NCI-H128 (cell line): ENCODE results near the gene MLF2.
A peak's percentile ranks its signal among the peaks of the same experiment; 100 is the strongest.

Experiments
- DNase-seq: peaks from one replicate; lab custom pipeline; 2025; ENCODE audit not compliant: unreplicated experiment; lab: John Stamatoyannopoulos, UW

Gene MLF2, protein sequence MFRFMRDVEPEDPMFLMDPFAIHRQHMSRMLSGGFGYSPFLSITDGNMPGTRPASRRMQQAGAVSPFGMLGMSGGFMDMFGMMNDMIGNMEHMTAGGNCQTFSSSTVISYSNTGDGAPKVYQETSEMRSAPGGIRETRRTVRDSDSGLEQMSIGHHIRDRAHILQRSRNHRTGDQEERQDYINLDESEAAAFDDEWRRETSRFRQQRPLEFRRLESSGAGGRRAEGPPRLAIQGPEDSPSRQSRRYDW

DNA sequence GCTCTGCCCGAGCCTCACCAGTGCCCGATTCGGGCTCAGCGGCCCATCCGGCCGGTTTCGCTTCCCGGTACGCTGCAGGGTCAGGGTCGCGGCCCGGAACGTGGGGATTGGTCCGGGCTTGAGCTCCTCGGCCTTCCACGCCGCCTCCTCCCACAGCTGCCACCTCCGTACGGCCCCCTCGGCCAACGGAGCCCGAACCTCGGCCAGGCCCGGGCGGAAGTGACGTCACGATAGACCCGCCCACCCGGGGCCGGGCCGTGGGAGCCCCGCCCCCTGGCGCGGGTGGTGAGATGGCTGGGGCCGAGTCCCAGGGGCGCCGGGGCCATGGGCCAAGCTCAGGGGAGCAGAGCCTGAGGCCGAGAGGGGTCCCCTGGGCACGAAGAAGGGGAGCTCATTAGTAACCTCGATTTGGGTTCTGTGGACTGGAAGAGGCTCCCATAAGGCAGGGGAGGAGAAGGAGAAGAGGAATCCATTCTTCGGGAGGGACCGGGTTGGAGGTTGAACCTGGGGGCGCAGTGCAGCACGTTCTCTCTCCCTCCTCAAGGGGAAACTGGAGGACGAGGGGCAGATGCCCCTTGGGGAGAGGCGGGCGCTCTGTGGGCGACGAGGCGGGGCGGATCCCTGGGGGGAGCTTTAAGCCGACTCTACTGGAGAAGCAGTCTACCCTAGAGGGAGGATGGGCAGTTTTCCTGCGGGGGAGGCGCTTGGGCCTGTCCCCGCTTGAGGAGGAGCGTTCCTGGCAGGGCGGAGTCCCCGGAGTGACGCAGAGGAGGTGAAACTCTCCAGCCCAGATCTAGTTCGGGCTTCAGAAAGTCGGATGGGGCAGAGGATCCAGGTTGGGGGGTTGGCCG, at the start of gene MLF2:
Gene MLF2 (minus strand): TSS at position 221 of the 851 bp plus-strand sequence. CDS start 807 bp downstream, outside the sequence.
- peak; percentile 98 for DNase-seq

DNA sequence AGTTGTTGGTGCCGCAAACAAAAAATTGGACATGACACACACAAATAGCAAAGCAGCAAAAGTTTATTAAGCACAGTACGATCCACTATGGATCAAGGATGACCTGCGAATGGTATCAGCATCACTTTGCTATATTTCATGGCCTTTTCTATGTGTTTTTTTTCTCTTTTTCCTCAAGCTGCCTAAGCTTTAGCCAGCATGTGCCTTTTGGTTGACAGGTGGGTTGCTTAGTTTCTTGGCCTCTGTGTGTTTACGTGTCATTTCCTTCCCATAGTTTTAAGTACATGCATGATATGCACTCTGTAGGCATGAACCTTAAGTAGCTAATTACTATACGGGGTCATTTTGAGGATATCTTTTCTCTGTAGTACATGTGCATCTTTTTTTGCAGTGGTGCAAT, 46.2 kb upstream of the MLF2 start:
- no peak for DNase-seq

DNA sequence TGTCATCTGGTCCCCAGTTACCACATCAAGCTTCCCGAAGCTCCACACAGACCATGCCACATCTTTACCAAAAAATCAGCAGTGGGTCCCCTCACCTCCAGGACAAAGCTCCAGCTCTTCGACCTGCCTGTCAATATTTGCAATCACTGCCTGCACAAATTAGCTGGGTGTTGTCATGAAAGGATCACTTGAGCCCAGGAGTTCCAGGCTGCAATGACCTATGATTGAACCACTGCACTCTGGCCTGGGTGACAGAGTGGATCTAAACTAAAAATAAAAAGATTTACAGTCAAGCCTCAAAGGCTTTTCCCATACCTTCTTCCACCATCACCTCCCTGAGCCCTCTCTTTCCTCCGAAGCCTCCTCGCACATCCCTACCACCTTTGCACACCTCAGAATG, 43.6 kb upstream of the MLF2 start:
- no peak for DNase-seq

DNA sequence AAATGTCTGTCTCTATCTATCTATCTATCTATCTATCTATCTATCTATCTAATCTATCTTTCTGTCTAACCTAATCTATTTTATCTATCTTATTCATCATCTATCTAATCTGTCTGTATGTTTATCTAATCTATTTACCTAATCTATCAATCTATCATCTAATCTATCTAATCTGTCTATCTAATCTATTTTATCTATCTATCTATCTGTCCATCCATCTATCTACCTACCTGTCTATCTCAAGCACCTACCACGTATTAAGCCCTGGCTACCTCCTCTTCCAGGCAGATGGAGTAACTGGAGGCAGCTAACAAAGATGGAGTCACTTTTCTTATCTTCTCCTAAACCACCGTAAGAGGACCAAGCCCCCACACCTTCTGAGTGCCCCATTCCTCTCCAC, 42.1 kb upstream of the MLF2 start:
- DNase-seq, result no peak

DNA sequence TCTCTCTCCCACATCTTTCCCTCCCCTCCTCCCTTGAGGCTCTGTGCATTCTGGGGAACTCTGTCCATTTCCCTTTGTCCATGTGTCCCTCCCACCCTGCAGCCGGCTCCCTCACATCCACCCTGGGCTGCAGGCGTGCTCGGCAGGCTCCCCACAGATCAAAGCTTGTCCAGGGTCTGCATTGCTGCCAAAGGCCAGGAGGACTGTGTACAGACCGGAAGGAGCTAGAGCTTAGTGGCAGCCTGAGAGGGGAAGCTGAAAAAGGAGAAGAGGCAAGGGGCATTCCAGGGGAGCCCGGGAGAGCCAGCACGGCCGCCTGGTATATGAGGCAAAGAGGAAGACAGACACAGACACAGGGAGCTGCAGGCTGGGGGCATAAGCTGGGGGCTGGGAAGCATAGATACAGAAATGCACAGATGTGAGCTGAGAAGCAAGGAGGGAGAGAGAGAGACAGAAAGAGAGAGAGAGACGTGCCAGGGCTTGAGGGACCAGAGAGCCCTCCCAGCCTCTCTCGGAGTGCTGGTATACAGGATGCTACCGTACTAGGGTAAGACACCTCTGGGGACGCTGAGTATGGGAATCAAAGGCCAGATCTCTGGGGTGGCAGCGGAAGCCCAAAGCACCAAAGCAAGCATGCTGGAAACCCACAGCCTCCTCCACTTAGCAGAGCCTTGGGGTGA, 39.7 kb upstream of the MLF2 start:
- DNase-seq, result no peak

DNA sequence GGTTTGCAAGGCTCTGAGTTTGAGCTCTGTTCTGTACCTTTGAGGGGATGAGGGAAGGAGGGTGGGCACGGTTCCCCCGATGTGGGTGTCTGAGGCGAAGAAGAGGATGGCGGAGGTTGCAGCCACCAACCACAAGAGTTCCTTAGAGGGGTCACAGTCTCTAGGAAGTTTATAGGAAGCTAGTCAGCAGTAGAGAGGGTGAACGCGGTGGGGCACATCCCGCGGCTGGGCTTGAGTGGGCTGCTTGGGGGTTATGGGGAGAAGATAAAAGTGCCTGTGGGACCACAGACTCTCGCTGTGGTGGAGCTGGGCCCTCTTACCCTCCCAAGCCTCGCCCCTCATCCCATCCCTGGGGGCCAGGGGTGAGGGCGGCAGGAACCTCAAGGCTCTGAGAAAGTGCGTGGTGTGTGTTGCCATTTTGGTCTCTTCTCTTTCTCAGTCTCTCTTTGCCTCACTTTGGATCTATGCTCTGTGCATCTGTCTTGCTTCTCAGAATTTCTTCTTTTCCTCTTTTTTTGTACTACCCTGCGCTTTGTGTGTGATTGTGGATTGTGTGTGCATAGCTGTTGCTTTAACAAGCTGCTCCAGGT, 39.1 kb upstream of the MLF2 start:
- DNase-seq, result no peak

DNA sequence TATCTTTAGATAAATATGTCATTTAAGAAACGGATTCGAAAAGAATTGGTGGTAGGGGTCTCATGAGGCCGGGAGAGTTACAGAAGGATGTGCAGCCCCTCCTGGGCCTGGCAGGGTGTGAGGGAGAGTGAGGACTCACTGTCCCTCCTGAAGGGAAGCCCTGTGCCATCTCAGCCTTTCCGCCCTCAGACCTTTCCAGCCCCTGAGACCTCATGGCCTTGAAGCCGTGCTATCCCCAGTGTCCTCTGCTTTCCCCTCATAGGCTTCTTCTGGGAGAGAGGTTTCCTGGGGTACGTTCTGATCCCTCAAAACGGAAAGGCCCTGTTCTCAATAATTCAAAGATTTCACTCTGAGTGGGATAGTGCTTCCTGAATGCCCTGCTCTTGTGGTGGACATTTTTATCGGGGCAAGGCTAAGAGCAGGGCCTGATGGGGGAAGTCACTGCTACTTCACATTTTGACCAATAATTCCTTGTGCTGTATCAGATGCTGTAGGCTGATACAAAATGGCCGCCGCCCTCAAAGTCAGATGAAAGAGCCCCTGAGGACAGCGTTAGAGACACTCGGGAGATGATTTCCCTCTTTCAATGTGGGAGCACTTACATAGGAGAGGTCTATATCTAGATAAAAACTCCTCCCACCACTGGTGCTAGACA, 37.7 kb upstream of the MLF2 start:
- DNase-seq, result no peak

DNA sequence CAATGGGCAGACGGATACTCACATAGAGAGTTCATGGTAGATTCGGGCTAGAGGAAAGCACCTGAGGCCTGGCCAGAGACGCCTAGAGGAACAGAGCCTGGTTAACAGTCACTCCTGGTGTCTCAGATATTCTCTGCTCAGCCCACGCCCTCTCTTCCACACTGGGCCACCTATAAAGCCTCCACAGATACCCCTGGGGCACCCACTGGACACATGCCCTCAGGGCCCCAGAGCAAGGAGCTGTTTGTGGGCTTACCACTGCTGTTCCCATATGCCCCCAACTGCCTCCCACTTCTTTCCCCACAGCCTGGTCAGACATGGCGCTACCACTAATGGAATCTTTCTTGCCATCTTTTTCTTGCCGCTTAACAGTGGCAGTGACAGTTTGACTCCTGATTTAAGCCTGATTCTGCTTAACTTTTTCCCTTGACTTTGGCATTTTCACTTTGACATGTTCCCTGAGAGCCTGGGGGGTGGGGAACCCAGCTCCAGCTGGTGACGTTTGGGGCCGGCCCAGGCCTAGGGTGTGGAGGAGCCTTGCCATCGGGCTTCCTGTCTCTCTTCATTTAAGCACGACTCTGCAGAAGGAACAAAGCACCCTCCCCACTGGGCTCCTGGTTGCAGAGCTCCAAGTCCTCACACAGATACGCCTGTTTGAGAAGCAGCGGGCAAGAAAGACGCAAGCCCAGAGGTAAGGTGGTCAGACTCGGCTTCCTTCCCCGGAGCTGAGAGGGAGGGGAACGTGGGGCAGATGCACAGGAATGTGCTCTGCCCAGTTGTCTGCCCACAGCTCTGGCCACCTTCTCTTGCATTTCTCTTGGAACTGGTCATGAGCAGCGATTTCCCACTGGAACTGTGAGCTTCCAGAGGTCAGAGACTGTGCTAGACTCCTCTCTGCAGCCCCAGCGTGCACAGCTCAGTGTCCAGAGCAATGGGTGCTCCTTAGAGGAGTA, 36.3 kb upstream of the MLF2 start, which contains the start of gene CD4:
Gene CD4 (plus strand): TSS at position 557 of the 953 bp plus-strand sequence. CDS start 10,611 bp downstream, outside the sequence.
- DNase-seq, result no peak

DNA sequence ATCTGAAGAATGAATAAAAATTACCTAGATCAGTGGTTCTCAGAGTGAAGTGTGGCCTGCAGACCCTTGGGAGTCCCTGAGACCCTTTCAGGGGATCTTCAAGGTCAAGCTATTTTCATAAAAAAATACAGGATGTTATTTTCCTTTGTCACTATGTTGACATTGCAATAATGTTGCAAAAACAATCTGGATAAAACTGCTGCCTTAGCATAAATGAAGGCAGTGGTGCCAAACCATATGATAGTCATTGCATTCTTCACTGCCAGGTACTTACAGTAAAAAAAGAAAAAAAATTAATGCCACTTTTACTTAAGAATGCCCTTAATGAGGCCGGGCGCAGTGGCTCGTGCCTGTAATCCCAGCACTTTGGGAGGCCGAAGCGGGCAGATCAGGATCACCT, 34.4 kb upstream of the MLF2 start:
- no peak for DNase-seq

DNA sequence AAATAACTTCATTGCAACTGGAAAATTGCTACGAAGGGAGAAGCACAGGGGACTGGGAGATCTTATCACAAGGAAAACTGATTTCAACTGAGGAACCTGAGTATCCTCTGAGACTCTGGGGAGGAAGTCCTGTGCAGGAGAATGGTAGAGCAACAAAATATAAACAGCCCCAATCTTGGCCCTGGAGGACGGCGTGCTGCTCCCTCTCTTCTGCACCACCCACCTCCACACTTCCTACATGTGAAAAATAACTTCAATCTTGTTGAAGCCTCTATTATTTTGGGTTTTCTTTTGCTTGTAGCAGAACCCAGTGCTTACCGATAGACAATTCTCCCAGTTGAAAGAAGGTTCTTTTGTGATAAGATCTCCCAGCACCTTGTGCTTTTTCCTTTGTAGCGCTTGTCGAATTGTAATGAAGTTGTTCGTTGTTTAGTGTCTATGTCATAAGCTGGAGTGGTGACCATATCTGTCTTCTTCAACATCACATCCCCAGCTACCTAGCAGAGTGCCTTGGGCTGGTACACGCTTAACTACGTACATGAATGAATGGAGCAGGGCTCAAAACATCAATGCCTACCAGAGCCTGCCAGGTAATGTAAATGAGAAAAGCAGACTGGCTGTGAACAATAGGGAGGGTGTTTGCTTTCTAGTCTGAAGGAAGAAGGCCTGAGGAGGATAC, 33.6 kb upstream of the MLF2 start:
- no peak for DNase-seq

DNA sequence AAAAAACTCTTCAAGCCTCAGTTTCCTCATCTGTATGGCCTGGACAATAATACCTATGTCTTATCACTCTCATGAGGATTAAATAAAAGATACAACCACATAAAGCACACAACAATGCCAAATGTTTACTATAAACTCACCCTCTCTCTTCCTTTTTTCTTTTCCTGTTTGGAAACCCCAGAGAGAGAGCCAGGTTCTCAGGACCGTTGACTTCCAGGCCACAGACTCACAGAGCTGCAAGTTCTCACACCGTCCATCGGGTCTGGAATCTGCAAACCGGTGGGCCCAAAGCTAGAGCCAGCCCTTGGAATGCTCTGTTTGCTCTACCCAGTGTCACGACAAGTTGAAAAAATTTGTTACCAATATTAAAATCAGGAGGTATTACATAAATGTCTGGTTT, 31.8 kb upstream of the MLF2 start:
- no peak for DNase-seq

DNA sequence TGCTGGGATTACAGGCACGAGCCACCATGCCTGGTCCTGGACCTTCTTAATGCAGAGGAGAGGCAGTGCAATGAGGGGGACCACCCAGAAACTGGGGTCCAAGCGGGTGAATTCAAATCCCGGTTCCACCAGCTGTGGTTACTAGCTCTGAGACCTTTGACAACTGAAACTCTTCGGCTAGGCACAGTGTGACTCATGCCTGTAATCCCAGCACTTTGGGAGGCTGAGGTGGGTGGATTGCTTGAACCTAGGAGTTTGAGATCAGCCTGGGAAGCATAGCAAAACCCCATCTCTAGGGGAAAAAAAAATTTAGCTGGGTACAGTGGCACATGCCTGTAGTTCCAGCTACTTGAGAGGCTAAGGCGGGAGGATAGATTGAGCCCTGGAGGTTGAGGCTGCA, 31.4 kb upstream of the MLF2 start:
- no peak for DNase-seq

DNA sequence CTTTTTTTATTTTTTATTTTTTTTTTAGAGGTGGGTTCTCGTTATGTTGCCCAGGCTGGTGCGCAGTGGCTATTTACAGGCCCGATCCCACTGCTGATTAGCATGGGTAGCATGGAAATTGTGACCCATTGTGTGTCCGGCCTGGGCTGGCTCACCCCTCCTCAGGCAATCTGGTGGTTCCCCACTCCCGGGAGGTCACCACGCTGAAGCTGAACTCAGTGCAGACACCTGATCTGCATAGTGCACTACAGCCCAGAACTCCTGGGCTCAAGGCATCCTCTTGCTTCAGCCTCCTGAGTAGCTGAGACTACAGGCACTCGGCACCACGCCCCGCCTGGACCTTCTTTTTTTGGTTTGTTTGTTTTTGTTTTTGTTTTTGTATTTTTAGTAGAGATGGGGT, 30.9 kb upstream of the MLF2 start:
- DNase-seq, result no peak

DNA sequence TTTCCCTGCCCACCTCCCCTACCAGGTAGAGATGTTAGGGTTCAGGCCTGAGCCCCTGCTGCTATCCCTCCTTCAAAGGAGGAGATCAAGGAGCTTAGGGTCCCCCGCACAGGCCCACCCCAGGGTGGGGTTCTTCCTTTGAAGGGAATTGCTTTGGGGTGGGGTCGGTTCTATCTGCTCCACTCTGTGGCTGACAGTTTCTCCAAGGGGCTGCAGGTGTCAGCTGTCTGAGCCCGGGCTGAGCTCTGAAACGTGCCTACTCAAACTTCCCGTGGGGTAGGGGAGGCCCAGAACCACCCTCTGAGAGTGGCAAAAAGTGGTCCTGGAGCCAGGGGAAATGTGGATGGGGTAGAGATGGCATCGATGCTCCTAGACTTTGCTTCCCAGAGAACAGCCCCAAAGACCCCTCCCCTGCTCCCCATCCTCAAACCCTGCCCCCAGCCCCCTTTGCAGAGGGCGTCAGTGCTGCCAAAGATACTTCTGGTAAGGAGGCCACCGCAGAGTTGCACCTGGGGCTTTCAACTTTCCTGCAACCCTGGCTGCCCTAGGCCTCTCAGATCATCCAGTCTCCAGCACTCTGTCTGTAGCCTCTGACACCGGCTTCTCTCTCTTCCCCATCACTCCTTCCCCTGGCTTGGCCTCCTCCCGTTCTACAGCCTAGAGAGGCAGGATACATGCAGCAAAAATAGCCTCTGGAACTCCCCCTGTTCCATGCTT, 30.1 kb upstream of the MLF2 start:
- DNase-seq, result no peak

DNA sequence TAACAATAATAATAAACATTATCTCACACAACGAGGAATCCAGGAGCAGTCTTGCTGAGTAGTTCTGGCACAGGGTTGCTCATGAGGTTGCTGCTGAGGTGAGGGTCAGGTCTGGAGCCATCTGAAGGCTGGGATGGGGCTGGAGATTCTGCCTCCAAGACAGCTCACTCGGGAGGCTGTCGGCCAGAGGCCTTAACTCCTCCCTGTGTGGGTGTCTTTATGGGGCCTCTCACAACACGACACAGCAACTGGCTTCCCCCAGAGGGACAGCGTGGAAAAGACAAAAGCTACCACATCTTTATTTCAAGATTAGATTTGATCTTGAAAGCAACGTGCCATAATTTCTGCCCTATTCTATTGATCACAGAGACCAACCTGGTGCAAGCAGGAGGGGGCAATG, 29.2 kb upstream of the MLF2 start:
- no peak for DNase-seq

DNA sequence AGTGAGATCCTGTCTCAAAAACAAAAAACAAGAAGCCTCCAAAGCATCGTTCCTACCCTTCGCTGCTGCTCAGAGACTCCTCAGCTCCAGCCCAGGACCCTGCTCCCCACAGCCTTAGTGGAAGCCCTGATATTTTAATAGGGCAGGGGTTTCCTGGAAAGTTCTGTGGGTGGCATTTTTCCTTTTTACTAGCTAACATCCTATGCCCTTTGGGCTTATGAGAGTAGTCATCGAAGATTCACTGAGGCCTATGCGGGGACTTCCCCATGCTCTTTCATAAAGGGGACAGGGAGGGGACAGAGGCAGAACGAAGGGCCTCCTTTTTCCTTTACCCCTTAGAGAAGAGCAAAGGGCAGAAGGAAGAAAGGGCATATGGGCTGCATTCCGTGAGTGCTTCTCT, 27.6 kb upstream of the MLF2 start:
- no peak for DNase-seq

DNA sequence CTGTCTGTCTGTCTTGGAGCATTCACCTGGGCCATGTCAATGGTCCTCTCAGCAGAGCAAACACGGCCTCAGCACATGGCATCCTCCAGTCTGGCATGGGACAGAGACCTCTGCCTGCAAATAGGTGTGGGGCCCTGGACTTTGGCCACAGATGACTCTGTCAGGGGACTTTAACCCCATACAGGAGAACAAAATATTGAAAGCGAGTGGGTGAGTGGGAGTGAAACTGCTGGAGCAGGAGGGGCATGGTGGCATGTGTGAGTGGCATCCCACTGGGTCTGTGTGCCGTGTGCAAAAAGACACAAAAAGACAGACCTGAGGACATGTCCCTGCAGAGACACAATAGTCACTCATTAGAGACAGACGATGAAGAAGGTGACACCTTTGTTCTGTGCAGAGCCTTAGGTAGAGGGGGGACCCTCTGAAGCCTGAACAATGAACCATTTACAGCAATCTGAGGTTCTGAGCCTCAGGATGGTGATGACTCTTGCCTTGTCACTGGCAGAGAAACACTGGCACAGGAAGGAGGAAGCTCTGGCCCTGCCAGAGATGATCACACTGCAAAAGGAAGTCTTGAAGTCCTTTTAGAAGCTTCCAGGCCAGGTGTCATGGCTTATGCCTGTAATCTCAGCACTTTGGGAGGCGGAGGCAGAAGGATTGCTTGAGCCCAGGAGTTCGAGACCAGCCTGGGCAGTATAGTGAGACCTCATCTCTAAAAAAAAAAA, 26.9 kb upstream of the MLF2 start:
- no peak for DNase-seq
